Activated CD8-positive, alpha-beta memory T cell treated with anti-CD3 and anti-CD28 coated beads, Interleukin-2, amount 50 U/mL, for 1 hour (primary cell): Measurements from ENCODE around the gene C19orf85.
"Not testable (repeated sequence)": the region's sequence is repeated elsewhere in the genome, so short reads cannot be mapped to it uniquely, and the experiment has no call there.

Experiments
- DNase-seq: peaks from one replicate; pipeline ENCODE4 v3.0.0-alpha.2; 2020; ENCODE audit errors: extremely low read depth

Gene C19orf85

GRCh38 chr19:55464662-55465054, at the start of gene C19orf85:
C19orf85 (minus strand) TSS chr19:55464751; CDS start chr19:55464554, 197 bp downstream.
- no peak for DNase-seq

- DNase-seq = no peak
These were observed 43.6 kb upstream of the C19orf85 start for GRCh38 chr19:55508120-55508519.

GRCh38 chr19:55504981-55505380, 40.4 kb upstream of the C19orf85 start:
- no peak for DNase-seq

GRCh38 chr19:55504252-55504603, 39.7 kb upstream of the C19orf85 start:
- no peak for DNase-seq

GRCh38 chr19:55503502-55504251, 39.1 kb upstream of the C19orf85 start:
- DNase-seq = peak; percentile 71

GRCh38 chr19:55503157-55503501, 38.6 kb upstream of the C19orf85 start:
- DNase-seq = no peak

- no peak for DNase-seq
These were observed 37.8 kb upstream of the C19orf85 start for GRCh38 chr19:55502197-55502952.

- no peak for DNase-seq
These were observed 35.9 kb upstream of the C19orf85 start for GRCh38 chr19:55500368-55500952.

GRCh38 chr19:55498246-55498840, 33.8 kb upstream of the C19orf85 start:
- no peak for DNase-seq

GRCh38 chr19:55497763-55498162, 33.2 kb upstream of the C19orf85 start:
- DNase-seq = no peak

GRCh38 chr19:55496820-55497219, 32.3 kb upstream of the C19orf85 start:
- not testable (repeated sequence) for DNase-seq

GRCh38 chr19:55495646-55496349, 31.2 kb upstream of the C19orf85 start:
- DNase-seq = no peak

GRCh38 chr19:55494172-55494761, 29.7 kb upstream of the C19orf85 start:
- DNase-seq = no peak

GRCh38 chr19:55493645-55494171, 29.2 kb upstream of the C19orf85 start:
- no peak for DNase-seq

GRCh38 chr19:55493052-55493644, 28.6 kb upstream of the C19orf85 start:
- no peak for DNase-seq

GRCh38 chr19:55492362-55492944, 27.9 kb upstream of the C19orf85 start:
- no peak for DNase-seq

- no peak for DNase-seq
These were observed 27.2 kb upstream of the C19orf85 start for GRCh38 chr19:55491546-55492360.

GRCh38 chr19:55490478-55491432, 26.2 kb upstream of the C19orf85 start:
- DNase-seq = no peak
